22Rv1 (cell line): ENCODE results near the gene LRRC8E.

ENCODE experiments used
- CTCF ChIP-seq: fragments of 450-650 bp; IDR thresholded peaks from 2 replicates; pipeline ENCODE4 v1.5.1; 2017; ENCODE audit warnings: mild to moderate bottlenecking
- ZFX ChIP-seq: fragments of 450-650 bp; IDR thresholded peaks from 2 replicates; pipeline ENCODE4 v1.6.1; 2017; ENCODE audit warnings: antibody characterized with exemption, borderline replicate concordance

GRCh38 chr19:7844405-7844804 lies 43.9 kb upstream of the LRRC8E start:
- TF ChIP-seq CTCF (no peak), ZFX (no peak)
